ENCODE data around the gene SLC49A4.

SLC49A4 gene, protein sequence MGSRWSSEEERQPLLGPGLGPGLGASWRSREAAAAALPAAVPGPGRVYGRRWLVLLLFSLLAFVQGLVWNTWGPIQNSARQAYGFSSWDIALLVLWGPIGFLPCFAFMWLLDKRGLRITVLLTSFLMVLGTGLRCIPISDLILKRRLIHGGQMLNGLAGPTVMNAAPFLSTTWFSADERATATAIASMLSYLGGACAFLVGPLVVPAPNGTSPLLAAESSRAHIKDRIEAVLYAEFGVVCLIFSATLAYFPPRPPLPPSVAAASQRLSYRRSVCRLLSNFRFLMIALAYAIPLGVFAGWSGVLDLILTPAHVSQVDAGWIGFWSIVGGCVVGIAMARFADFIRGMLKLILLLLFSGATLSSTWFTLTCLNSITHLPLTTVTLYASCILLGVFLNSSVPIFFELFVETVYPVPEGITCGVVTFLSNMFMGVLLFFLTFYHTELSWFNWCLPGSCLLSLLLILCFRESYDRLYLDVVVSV

DNA sequence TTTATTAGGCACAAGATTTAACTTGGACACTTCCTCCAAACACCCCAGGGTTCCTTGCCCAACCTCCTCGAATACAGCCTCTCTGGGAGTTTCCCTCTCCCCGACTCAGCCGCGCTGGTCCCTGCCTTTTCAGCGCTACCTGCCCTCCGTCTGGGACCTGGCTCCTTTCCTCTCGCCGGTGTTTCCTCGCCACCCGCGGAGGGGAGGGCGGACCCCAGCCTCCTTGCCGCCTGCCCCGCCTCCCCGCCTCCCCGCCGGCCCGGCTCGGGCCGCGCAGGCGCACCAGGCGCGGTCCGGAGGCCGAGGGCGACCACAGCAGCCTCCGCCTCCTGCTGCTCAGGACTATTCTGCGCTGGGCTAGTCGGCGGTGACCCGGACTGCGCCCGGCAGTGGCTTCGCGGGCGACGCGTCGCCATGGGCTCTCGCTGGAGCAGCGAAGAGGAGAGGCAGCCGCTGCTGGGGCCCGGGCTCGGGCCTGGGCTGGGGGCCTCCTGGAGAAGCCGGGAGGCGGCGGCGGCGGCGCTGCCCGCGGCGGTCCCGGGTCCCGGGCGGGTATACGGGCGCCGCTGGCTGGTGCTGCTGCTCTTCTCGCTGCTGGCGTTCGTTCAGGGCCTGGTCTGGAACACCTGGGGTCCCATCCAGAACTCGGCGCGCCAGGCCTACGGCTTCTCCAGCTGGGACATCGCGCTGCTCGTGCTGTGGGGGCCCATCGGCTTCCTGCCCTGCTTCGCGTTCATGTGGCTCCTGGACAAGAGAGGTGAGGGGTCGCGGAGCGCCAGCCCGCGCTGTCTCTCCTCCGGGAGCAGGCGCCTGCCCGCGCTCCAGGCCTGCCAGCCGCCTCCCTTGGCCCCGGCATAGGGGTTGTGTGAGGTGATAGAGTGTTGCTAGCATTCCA is at the start of gene SLC49A4:
SLC49A4 (plus strand) TSS at position 291 of the 895 bp plus-strand sequence; CDS start at position 415, 124 bp downstream.
- no peak for TF ChIP-seq GATA3 (IDR thresholded peaks at IDR 0.05; ENCODE audit: low read depth, low read length)

DNA sequence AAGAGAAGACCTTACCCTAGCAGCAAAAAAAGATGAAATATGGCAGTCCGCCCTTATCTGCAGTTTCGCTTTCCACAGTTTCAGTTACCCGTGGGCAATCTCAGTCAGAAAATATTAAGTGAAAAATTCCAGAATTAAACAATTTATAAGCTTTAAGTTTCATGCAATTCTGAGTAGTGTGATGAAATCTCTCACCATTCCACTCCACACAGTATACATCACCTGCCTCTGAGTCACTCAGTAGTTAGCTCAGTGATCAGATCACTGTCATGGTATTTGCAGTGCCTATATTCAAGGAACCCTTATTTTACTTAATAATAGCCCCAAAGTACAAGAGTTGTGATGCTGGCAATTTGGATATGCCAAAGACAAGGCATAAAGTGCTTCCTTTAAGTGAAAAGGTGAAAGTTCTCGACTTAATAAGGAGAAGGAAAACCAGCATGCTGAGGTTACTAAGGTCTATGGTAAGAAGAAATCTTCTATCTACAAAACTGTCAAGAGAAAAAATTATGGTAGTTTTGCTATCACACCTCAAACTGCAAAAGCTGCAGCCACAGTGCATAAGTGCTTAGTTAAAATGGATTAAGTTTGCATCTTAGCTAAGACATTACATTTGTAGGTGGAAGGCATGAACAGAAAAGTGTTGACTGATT is 49.4 kb upstream of the SLC49A4 start:
- TF ChIP-seq GATA3 (IDR thresholded peaks at IDR 0.05; ENCODE audit: low read depth, low read length) (no peak), GATA2 (IDR thresholded peaks at IDR 0.05; ENCODE audit: low read depth, low read length) (no peak)

DNA sequence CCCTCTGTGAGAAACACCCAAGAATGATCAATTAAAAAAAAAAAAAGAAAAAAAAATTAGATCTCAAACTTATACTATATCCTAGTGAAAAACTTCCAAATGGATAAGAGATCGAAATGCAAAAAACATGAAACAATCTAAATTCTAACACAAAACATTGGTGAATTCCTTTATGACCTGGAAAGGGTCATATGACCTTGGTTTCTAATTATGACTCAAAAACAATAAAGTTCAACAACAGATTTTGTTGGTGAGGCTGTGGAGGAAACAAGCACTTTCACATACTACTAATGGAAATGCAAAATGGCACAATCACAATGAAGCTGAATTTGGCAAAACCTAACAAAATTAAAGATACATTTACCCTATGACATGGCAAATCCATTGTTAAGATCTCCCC is 46.5 kb upstream of the SLC49A4 start:
- TF ChIP-seq GATA3 (IDR thresholded peaks at IDR 0.05; ENCODE audit: low read depth, low read length) (no peak), GATA2 (IDR thresholded peaks at IDR 0.05; ENCODE audit: low read depth, low read length) (no peak)

DNA sequence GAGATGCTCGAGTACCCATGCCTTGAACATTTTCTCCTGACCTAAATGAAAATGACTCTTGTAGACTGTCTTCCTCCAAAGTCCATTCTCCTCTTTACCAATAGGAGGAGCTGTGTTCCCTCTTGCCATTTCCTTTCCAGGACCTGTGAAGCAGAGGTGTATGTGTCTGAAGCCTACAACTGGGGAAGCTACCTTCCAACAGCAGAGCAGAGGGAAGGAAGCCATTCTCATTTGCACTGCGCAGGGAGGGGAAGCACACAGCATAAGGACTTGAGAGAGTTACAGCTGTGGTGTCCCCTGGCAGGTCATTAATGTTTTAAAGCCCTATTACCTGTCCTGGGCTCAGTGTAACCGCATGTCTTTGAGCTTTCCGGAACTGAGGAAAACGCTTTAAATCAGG is 39.9 kb upstream of the SLC49A4 start:
- TF ChIP-seq GATA3 (IDR thresholded peaks at IDR 0.05; ENCODE audit: low read depth, low read length) (no peak), GATA2 (IDR thresholded peaks at IDR 0.05; ENCODE audit: low read depth, low read length) (no peak)

DNA sequence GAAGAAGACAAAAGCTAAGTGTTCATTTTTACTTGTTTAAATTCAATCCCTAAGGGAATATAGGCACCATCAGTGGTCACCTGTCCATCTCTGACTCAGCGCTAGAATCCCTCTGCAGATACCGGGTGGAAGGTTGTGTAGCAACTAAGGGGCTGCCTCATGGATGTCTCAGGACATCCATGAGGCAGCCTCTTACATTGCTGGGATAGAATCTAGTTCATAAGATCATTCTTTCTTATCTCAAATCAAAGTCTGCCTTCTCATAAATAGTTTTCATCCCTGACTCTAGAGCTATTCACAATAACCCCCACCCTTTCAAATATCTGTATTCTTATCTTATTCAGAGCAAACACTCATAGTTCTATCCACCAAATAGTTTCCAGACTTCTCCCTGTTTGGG is 39.4 kb upstream of the SLC49A4 start:
- TF ChIP-seq GATA3 (IDR thresholded peaks at IDR 0.05; ENCODE audit: low read depth, low read length) (no peak), GATA2 (IDR thresholded peaks at IDR 0.05; ENCODE audit: low read depth, low read length) (no peak)

DNA sequence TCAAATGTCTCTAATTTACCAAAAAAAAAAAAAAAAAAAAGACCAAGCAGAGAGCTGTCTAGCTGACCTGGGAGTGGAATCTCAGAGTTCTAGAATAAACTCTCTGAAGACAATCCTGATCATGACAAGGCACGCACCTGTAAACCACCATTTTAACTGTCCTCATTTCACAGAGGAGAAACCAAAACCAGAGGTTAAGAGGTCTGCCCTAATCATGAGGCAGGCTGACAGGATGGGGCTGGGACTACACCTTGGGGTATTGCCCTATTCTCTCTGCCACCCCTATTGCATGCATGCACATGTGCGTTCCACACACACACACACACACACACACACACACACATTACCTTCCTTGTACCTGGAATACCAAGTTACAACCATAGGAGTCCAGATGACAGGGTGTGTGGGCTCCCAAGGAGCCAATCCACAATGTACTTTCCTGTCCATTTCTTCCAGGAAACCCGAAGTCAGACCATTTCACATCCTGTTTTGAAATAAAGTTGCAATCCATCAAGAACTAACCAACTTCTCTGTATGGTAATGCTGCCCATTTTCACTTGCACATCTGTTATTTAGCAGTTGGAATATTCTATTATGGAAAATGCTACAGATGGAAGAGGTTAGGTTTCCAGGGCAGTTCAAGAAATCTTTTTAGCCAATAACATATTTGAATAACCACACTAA is 35.9 kb upstream of the SLC49A4 start:
- no peak for TF ChIP-seq GATA3 (IDR thresholded peaks at IDR 0.05; ENCODE audit: low read depth, low read length)
- no peak for TF ChIP-seq GATA2 (IDR thresholded peaks at IDR 0.05; ENCODE audit: low read depth, low read length)

DNA sequence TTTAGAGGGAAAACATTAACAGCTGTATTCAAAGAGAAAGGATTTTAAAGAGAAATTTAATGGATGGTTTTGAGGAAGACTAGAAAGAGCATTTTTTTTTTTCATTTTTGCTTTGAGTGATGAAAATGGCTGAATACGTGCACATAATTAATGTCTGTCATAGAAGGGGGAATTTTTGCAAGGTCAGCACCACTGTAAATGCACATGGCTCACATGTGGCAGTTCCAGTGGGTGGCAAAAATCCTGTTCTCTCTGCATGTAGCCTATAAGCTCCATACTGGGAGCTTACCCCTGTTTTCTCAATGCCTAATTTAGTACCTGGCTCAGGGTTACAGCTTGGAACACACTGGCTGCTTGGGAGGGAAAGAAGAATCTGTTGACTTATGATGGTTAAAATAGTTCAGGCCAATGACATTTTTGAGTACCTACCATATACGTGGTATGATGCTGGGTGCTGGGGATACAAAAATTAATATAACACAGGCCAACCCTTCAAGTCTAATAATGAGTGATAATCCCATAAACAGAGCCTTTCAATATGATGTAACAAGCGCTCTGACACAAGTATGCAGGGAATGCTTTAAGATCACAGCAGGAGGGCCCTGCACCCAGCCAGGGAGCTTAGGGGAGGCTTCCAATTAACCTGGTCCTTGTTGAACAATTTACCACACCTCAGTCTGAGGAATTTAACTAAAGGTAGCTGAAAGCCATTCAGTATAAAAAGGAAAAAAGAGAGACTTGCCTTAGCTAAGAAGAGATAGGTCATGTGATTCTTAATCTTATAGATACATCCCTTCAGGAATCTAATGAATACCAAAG is 34.2 kb upstream of the SLC49A4 start:
- TF ChIP-seq GATA2 (IDR thresholded peaks at IDR 0.05; ENCODE audit: low read depth, low read length), result no peak
- no peak for TF ChIP-seq GATA3 (IDR thresholded peaks at IDR 0.05; ENCODE audit: low read depth, low read length)

DNA sequence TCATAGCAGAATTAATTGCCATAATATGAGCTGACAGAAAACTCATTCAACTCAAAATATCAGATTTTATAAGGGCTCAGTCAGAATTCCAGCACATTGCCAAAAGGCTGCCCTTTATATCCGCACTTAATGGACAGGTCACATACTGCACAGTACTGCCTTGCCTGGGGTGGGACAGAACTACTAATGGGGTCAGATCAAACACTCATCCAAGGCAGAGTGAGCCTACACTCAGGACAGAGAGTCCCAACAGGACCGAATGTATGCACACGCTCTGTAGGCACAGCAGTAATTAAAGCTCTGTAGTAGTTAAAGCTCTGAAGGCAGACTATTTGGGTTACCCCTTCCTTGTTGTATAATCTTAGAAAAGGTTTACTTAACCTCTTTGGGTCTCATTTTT is 28.4 kb upstream of the SLC49A4 start:
- TF ChIP-seq GATA3 (IDR thresholded peaks at IDR 0.05; ENCODE audit: low read depth, low read length), result no peak
- TF ChIP-seq GATA2 (IDR thresholded peaks at IDR 0.05; ENCODE audit: low read depth, low read length), result no peak

DNA sequence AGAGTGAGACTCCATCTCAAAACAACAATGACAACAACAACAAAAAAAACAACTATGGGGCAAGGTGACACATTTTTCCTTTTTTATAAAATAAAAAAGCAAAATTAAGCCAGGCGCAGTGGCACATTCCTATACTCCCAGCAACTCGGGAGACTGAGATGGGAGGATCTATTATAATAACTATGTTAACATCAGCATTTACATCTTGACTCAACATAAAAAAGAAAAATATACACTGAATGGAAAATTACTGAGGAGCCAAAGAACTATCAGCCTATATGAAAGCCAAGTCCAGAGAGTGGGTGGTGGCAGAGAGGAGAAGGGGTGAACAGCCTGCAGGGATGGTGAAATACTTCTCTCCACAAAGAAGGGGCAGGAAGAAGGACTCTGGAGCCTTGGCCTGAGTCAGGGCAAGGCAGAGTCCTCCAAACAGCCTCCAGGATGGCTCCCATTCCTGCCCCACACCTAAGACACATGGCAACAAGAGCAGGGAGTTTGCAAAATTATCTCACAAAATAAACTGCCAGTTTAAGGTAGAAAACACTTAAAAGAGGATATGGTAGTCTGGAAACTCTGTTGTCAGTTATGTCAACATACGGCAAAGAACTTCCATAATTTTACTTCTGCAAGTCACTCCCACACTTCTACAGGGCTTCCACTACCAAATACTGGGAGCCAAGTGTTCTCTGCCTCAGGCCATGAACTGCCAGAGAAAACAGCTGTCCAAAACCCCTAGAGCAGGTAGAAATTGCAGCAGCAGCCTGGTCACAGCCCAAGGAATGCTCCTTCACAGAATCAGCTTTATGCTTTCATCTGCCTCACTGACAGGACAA is 27.1 kb upstream of the SLC49A4 start:
- TF ChIP-seq GATA2 (IDR thresholded peaks at IDR 0.05; ENCODE audit: low read depth, low read length), result no peak

DNA sequence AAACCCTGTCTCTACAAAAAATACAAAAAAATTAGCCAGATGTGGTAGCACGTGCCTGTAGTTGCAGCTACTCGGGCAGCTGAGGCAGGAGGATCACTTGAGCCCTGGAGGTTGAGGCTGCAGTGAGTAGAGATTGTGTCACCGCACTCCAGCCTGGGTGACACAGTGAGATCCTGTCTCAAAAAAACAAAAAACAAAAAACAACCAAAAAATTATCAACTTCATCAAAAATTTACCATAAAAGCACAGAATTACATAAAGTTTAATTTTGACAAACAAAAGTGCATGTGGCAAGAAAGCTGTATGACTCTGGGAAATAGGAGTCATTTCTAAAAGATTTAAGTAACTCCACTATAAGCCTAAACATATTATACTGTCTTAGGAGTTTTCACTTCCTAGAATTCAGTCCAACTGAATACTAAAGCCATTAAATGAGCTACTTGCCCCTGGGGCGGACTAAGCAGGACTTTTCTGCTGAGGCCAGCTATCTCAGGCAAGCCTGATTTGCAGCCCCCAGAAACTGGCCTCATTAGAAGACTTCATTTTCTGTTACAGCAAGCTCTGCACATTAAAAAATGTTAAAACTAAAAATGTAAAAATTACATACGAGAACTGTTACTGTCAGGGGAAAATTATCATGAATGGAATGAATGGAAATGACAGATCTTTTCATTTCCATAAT is 24.2 kb upstream of the SLC49A4 start:
- TF ChIP-seq GATA2 (IDR thresholded peaks at IDR 0.05; ENCODE audit: low read depth, low read length) (no peak), GATA3 (IDR thresholded peaks at IDR 0.05; ENCODE audit: low read depth, low read length) (no peak)

DNA sequence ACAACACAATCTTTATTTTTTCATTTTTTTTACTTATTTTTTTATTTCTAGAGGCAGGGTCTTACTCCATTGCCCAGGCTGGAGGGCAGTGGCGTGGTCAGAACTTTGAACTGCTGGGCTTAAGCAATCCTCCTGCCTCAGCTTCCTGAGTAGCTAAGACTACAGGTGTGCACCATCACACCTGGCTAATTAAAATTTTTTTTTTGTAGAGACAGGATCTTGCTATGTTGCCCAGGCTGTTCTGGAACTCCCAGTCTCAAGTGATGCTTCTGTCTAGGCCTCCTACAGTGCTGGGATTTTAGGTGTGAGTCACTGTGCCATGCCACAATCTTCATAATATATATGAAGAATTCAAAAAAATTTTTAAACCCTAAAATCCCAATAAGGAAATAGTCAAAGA is 22.0 kb upstream of the SLC49A4 start:
- TF ChIP-seq GATA2 (IDR thresholded peaks at IDR 0.05; ENCODE audit: low read depth, low read length) (no peak), GATA3 (IDR thresholded peaks at IDR 0.05; ENCODE audit: low read depth, low read length) (no peak)

All from SH-SY5Y (cell line).